Suppressor macrophage (primary cell): Measurements from ENCODE around the gene KCTD2.
"Not testable (repeated sequence)": the region's sequence is repeated elsewhere in the genome, so short reads cannot be mapped to it uniquely, and the experiment has no call there.

ENCODE experiments used
- DNase-seq, 4 experiments: peaks; one replicate each; pipeline ENCODE4 v3.0.0-alpha.2; 2020 to 2022
- total RNA-seq, 17 experiments: gene quantifications; one replicate each; lab custom pipeline; 2026; ENCODE audit warnings: mixed read lengths in 6 of 17, inconsistent platforms in 3 of 17; lab: John Stamatoyannopoulos, UW

The KCTD2 gene
- 12.7 to 43.7 (median 29.6) reads per million in 17 experiments for total RNA-seq

- peak; percentile 97 to 99 (median 98) for DNase-seq
Observed at GRCh38 chr17:75046407-75047289, at the start of gene KCTD2, which contains the start of gene ATP5PD. Gene KCTD2, plus strand, starts transcription at chr17:75047225. Its CDS starts 26 bp downstream, at chr17:75047251. Gene ATP5PD, minus strand, starts transcription at chr17:75046969. Its CDS starts 4,319 bp downstream, at chr17:75042650.

GRCh38 chr17:74998783-74999182 is 48.2 kb upstream of the KCTD2 start:
- no peak for DNase-seq

- no peak for DNase-seq
Observed at GRCh38 chr17:74999523-74999922, 47.5 kb upstream of the KCTD2 start.

- DNase-seq: peak; percentile 36 to 75 (median 56)
Observed at GRCh38 chr17:75001915-75002843, 44.8 kb upstream of the KCTD2 start.

DNA sequence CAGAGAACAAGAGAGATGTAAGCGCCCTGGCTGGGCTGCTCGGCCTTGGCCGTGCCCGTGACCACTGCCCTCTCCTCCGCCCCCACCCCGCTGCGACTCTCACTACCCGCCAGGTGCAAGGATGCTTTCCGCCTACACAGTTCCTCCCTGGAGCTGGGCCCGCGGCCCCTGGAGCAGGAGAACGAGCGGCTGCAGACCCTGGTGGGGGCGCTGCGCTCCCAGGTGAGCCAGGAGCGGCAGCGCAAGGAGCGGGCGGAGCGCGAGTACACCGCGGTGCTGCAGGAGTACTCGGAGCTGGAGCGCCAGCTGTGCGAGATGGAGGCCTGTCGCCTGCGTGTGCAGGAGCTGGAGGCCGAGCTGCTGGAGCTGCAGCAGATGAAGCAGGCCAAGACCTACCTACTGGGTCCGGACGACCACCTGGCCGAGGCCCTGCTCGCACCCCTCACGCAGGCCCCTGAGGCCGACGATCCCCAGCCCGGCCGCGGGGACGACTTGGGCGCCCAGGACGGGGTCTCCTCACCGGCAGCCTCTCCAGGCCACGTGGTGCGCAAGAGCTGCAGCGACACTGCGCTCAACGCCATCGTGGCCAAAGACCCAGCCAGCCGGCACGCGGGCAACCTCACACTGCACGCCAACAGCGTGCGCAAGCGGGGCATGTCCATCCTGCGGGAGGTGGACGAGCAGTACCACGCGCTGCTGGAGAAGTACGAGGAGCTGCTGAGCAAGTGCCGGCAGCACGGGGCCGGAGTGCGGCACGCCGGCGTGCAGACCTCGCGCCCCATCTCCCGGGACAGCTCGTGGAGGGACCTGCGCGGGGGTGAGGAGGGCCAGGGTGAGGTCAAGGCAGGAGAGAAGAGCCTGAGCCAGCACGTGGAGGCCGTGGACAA is 43.7 kb upstream of the KCTD2 start:
- DNase-seq: no peak

DNA sequence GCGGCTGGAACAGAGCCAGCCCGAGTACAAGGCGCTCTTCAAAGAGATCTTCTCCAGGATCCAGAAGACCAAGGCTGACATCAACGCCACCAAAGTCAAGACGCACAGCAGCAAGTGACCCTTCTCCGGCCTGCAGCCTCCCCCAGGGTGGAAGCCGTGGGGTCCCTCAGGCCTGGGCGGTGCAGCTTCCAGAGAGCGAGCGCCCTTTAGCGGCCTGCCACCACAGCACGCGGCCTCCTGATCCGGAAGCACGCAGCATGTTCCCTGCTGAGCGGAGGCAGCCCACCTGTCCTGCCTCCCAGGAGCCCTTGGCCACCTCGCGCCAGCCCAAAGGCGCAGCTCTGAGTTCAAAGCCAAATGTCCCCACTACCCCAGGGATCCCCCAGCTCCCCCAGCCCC is 43.1 kb upstream of the KCTD2 start:
- DNase-seq: no peak

DNA sequence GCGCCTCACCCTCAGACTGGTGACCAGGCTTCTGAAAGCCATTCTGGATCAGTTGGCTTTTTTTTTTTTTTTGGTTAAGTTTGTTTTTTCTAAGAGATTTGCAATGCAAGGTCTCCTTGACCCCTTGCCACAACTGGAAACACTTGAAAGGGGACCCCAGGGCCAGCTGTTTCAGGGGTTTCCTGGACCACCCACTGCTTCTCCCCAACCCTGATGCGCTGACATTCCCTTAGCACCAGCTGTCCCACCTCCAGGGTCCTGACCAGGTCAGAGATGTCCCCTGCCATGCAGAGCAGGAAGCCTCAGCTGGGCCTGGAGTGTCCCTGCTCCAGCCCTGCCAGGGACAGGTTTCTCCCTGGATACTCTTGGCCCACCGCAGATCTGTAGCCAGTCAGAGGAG is 42.7 kb upstream of the KCTD2 start:
- no peak for DNase-seq

- no peak for DNase-seq
Observed at GRCh38 chr17:75005291-75005690, 41.7 kb upstream of the KCTD2 start.

DNA sequence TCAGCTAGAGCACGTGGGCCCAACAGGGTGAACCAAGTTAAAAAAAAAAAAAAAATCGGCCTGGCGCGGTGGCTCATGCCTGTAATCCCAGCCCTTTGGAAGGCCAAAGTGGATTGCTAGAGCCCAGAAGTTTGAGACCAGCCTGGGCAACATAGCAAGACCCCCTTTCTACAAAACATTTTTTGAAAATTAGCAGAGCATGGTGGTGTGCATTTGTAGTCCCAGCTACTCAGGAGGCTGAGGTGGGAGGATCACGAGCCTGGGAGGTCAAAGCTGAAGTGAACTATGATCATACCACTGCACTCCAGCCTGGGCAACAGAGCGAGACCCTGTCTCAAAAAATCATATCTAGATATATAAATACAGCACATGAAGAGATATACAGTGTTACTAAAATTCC is 40.9 kb upstream of the KCTD2 start:
- not testable (repeated sequence) for DNase-seq

- DNase-seq: peak; percentile 40 to 71 (median 64)
Observed at GRCh38 chr17:75006653-75007052, 40.4 kb upstream of the KCTD2 start.

GRCh38 chr17:75008373-75008772 is 38.7 kb upstream of the KCTD2 start:
- no peak for DNase-seq

- no peak for DNase-seq
Observed at GRCh38 chr17:75009139-75009724, 37.8 kb upstream of the KCTD2 start.

GRCh38 chr17:75010683-75011400 is 36.2 kb upstream of the KCTD2 start:
- peak in 2 of 4 experiments; percentile 25 to 40 for DNase-seq

DNA sequence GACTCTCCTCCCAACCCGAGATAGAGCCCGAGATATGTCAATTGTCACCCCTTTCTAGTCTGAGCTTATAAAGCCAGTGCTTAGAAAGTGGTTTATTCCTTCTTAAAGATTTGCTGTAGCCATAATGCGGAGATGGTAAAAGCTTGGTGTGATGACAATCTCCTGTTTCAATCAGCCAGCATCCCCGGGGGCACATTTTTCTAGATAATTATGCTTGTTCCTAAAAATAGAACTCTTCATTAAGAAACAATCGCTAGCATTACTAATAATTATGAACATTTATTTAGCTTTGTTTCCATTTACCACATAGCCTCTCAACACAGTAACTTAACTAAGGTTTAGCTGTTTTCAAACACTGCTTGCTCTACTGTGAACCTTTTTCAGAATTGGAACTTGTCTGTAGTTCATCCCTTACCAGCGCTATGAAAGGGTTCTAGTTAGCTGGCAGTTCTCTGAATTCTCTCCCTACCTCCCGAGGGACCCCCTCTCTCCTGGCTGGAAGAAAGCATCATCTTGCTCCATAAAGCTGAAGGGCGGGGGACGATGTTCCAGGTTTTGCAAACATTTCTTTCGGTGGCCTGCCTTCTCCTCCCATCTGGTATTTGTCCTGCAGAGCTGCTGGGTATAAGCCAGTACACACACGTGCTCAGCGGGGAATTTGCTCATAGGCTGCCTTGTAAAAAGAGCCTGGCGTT is 35.5 kb upstream of the KCTD2 start:
- no peak for DNase-seq

DNA sequence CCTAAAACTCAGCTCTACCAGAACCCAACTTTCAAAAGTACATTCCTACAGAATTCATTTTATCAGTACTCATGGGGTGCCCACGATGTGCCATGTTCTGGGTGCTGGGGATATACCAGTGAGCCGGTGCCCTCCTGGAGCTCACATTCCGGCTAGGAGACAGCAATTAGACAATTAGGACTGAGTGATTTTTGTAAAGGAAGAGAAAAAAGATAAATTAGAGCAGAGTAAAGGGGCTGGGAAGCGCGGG is 35.0 kb upstream of the KCTD2 start:
- no peak for DNase-seq

GRCh38 chr17:75012346-75013091 is 34.5 kb upstream of the KCTD2 start, which contains the start of gene MRPL58:
Gene MRPL58, plus strand, starts transcription at chr17:75012670. Its CDS starts 17 bp downstream, at chr17:75012687.
- DNase-seq: peak; percentile 86 to 94 (median 90)

- no peak for DNase-seq
Observed at GRCh38 chr17:75013092-75013559, 33.9 kb upstream of the KCTD2 start.

DNA sequence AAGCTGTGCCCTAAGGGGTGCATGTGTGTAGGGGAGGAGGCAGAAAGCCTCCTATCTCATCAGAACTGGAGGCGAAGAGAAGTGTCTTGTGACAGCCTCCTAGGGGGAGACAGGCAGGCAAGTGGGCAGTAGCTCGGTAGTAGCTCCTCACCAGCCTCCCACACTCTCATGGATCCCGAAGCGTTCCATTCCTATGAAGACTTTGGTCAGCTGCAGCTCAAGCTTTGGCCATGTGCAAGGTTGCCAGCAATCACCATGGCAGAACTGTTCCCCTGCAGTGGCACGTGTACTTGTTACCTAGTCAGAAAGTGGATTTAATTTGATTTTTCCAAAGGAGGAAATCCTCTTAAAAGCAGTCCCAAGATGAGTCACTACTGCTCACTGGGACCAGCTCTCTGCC is 27.9 kb upstream of the KCTD2 start:
- DNase-seq: no peak

GRCh38 chr17:75019710-75020109 is 27.3 kb upstream of the KCTD2 start:
- DNase-seq: no peak
